Neural progenitor cell (in vitro differentiated cells): ENCODE data around the gene APOBEC3F. TPM values are rescaled to one million over a fixed set of nuclear protein-coding genes. Genes with fewer than 3 reads are reported as not detected.
A peak's percentile ranks its signal among the peaks of the same experiment; 100 is the strongest.
"Not testable (repeated sequence)": the region's sequence is repeated elsewhere in the genome, so short reads cannot be mapped to it uniquely, and the experiment has no call there.

Experiments
- DNase-seq: peaks from one replicate; pipeline ENCODE4 v3.0.0-alpha.2; 2016; ENCODE audit warnings: low spot score
- H2AFZ ChIP-seq: fragments of 200-600 bp; sonication (generic); replicated peaks from 2 replicates; pipeline ENCODE4 v1.6.1; 2016; ENCODE audit warnings: antibody characterized with exemption
- H3F3A ChIP-seq: fragments of 200-600 bp; sonication (generic); 2 replicates; pipeline ENCODE4 v1.6.1; 2016; ENCODE audit warnings: antibody characterized with exemption, low read depth
- H3K27ac ChIP-seq: fragments of 200-600 bp; sonication (generic); 2 replicates; pipeline ENCODE4 v1.5.1; 2016; ENCODE audit warnings: mild to moderate bottlenecking
- H3K27me3 ChIP-seq: fragments of 200-600 bp; sonication (generic); 2 replicates; pipeline ENCODE4 v1.6.1; 2016; ENCODE audit warnings: mild to moderate bottlenecking, moderate library complexity
- H3K36me3 ChIP-seq: fragments of 200-600 bp; sonication (generic); 2 replicates; pipeline ENCODE4 v1.5.1; 2016
- H3K4me1 ChIP-seq: fragments of 200-600 bp; sonication (generic); 2 replicates; pipeline ENCODE4 v1.6.1; 2016; ENCODE audit warnings: mixed run types
- H3K4me2 ChIP-seq: fragments of 200-600 bp; sonication (generic); 2 replicates; pipeline ENCODE4 v1.6.1; 2016
- H3K4me3 ChIP-seq: fragments of 200-600 bp; sonication (generic); 2 replicates; pipeline ENCODE4 v1.5.1; 2016
- H3K79me2 ChIP-seq: fragments of 200-600 bp; sonication (generic); 2 replicates; pipeline ENCODE4 v1.6.1; 2016; ENCODE audit warnings: low read depth
- H3K9ac ChIP-seq: fragments of 200-600 bp; sonication (generic); 2 replicates; pipeline ENCODE4 v1.6.1; 2016
- H3K9me3 ChIP-seq: fragments of 200-600 bp; sonication (generic); 2 replicates; pipeline ENCODE4 v1.5.1; 2016; ENCODE audit warnings: low read depth
- H4K20me1 ChIP-seq: fragments of 200-600 bp; sonication (generic); 2 replicates; pipeline ENCODE4 v1.6.1; 2016; ENCODE audit warnings: low read depth
- H3K27ac Mint-ChIP-seq: 3 replicates; pipeline ENCODE4 v1.8.0; 2021; ENCODE audit warnings: mixed read lengths
- H3K27me3 Mint-ChIP-seq: 2 replicates; pipeline ENCODE4 v1.8.0; 2022; ENCODE audit warnings: low read depth, mild to moderate bottlenecking, inconsistent platforms, moderate library complexity, mixed read lengths; ENCODE audit not compliant: insufficient read depth
- H3K36me3 Mint-ChIP-seq: 3 replicates; pipeline ENCODE4 v1.8.0; 2021; ENCODE audit warnings: mixed read lengths
- H3K4me1 Mint-ChIP-seq: 3 replicates; pipeline ENCODE4 v1.8.0; 2021; ENCODE audit warnings: mixed read lengths
- H3K4me3 Mint-ChIP-seq: 3 replicates; pipeline ENCODE4 v1.8.0; 2021; ENCODE audit warnings: mild to moderate bottlenecking, moderate library complexity, mixed read lengths
- H3K9me3 Mint-ChIP-seq: 3 replicates; pipeline ENCODE4 v1.8.0; 2020; ENCODE audit warnings: mixed read lengths
- CTCF ChIP-seq: fragments of 200-600 bp; sonication (generic); IDR thresholded peaks from 2 replicates; pipeline ENCODE4 v1.5.1; 2017; ENCODE audit warnings: antibody characterized with exemption, mild to moderate bottlenecking
- EZH2 ChIP-seq: fragments of 200-600 bp; sonication (generic); IDR thresholded peaks from 2 replicates; pipeline ENCODE4 v1.6.1; 2017; ENCODE audit warnings: antibody characterized with exemption, mild to moderate bottlenecking, moderate library complexity
- EZH2phosphoT487 ChIP-seq: fragments of 200-600 bp; sonication (generic); IDR thresholded peaks from 2 replicates; pipeline ENCODE4 v1.6.1; 2017; ENCODE audit warnings: antibody characterized with exemption
- total RNA-seq: library from RNA; depleted of rRNA; stranded (reverse); fragments of >200 nt; gene quantifications from 2 replicates; pipeline ENCODE4 v1.2.3, GENCODE V29; 2015; ENCODE audit warnings: low replicate concordance

Gene APOBEC3F
- total RNA-seq, 1 donor from 2014 or later: 0.45 TPM

GRCh38 chr22:39068033-39068785 is 27.5 kb downstream of the APOBEC3F start:
- Mint-ChIP-seq H3K4me1 (peaks cover 3% of the 10 kb centered on the region), H3K27ac (no peak overlapping the region), H3K4me3 (no peak overlapping the region), H3K36me3 (no peaks in the 10 kb centered on the region), H3K9me3 (no peaks in the 10 kb centered on the region), H3K27me3 (peaks cover 9% of the 10 kb centered on the region)
- no peaks in the 10 kb centered on the region for H3F3A ChIP-seq
- H3K36me3 ChIP-seq: no peaks in the 10 kb centered on the region
- no peak overlapping the region for H3K4me2 ChIP-seq
- no peaks in the 10 kb centered on the region for H3K79me2 ChIP-seq
- no peaks in the 10 kb centered on the region for H4K20me1 ChIP-seq
- no peak overlapping the region for H3K27ac ChIP-seq
- no peak for DNase-seq
- H3K4me1 ChIP-seq: no peaks in the 10 kb centered on the region
- no peak overlapping the region for H3K9ac ChIP-seq
- no peaks in the 10 kb centered on the region for H3K27me3 ChIP-seq
- TF ChIP-seq CTCF (peak; percentile 23), EZH2phosphoT487 (no peak)
- no peak overlapping the region for H2AFZ ChIP-seq
- H3K9me3 ChIP-seq: no peaks in the 10 kb centered on the region
- H3K4me3 ChIP-seq: no peak overlapping the region

GRCh38 chr22:39070186-39070585 is 29.5 kb downstream of the APOBEC3F start:
- Histone ChIP-seq H3K27me3 (no peaks in the 10 kb centered on the region), H3K9ac (no peak overlapping the region), H3K9me3 (no peaks in the 10 kb centered on the region), H2AFZ (no peak overlapping the region), H3K4me2 (no peak overlapping the region), H3K27ac (no peak overlapping the region), H3K36me3 (no peaks in the 10 kb centered on the region), H3F3A (no peaks in the 10 kb centered on the region), H4K20me1 (no peaks in the 10 kb centered on the region), H3K4me3 (no peak overlapping the region), H3K79me2 (no peaks in the 10 kb centered on the region), H3K4me1 (no peaks in the 10 kb centered on the region)
- Mint-ChIP-seq H3K27me3 (peaks cover 9% of the 10 kb centered on the region), H3K27ac (no peak overlapping the region), H3K4me3 (no peak overlapping the region), H3K9me3 (no peaks in the 10 kb centered on the region), H3K4me1 (peaks cover 3% of the 10 kb centered on the region), H3K36me3 (no peaks in the 10 kb centered on the region)
- TF ChIP-seq EZH2phosphoT487 (no peak), EZH2 (no peak), CTCF (no peak)
- DNase-seq: no peak

- H3K27ac Mint-ChIP-seq, H3F3A ChIP-seq, H3K4me2 ChIP-seq, H3K27ac ChIP-seq, H3K79me2 ChIP-seq, H3K4me1 ChIP-seq, DNase-seq, H2AFZ ChIP-seq, H3K4me3 ChIP-seq, H4K20me1 ChIP-seq, H3K36me3 Mint-ChIP-seq, H3K9me3 ChIP-seq, H3K9me3 Mint-ChIP-seq, H3K27me3 ChIP-seq, H3K9ac ChIP-seq, H3K4me3 Mint-ChIP-seq, H3K36me3 ChIP-seq: not testable (repeated sequence)
- peaks cover 17% of the 10 kb centered on the region for H3K4me1 Mint-ChIP-seq
- H3K27me3 Mint-ChIP-seq: peaks cover 11% of the 10 kb centered on the region
Observed at GRCh38 chr22:39072581-39072981, 31.9 kb downstream of the APOBEC3F start.

- Mint-ChIP-seq H3K36me3 (no peaks in the 10 kb centered on the region), H3K4me1 (peaks cover 19% of the 10 kb centered on the region), H3K27ac (no peak overlapping the region), H3K9me3 (no peaks in the 10 kb centered on the region), H3K27me3 (peaks cover 11% of the 10 kb centered on the region), H3K4me3 (no peak overlapping the region)
- no peak overlapping the region for H2AFZ ChIP-seq
- no peak overlapping the region for H3K27ac ChIP-seq
- H3F3A ChIP-seq: no peaks in the 10 kb centered on the region
- no peak overlapping the region for H3K4me3 ChIP-seq
- H3K79me2 ChIP-seq: no peaks in the 10 kb centered on the region
- no peaks in the 10 kb centered on the region for H3K36me3 ChIP-seq
- no peak for TF ChIP-seq CTCF
- TF ChIP-seq EZH2phosphoT487: no peak
- TF ChIP-seq EZH2: no peak
- H3K4me1 ChIP-seq: peaks cover 3% of the 10 kb centered on the region
- no peaks in the 10 kb centered on the region for H4K20me1 ChIP-seq
- no peak overlapping the region for H3K9ac ChIP-seq
- H3K27me3 ChIP-seq: no peaks in the 10 kb centered on the region
- no peak for DNase-seq
- no peak overlapping the region for H3K4me2 ChIP-seq
- no peaks in the 10 kb centered on the region for H3K9me3 ChIP-seq
Observed at GRCh38 chr22:39073981-39074380, 33.3 kb downstream of the APOBEC3F start.

- not testable (repeated sequence) for H3K9me3 ChIP-seq, H3K4me1 ChIP-seq, H3F3A ChIP-seq, H3K9ac ChIP-seq, H3K36me3 Mint-ChIP-seq, H3K79me2 ChIP-seq, DNase-seq, H3K27me3 ChIP-seq, H3K27me3 Mint-ChIP-seq, H4K20me1 ChIP-seq, H3K36me3 ChIP-seq, H3K9me3 Mint-ChIP-seq, H3K4me2 ChIP-seq, H3K27ac ChIP-seq, H2AFZ ChIP-seq, H3K4me3 ChIP-seq
- H3K4me3 Mint-ChIP-seq: peak overlapping the region; percentile 52
- H3K27ac Mint-ChIP-seq: peak overlapping the region; percentile 78
- H3K4me1 Mint-ChIP-seq: peaks cover 24% of the 10 kb centered on the region
Observed at GRCh38 chr22:39076155-39077025, 35.7 kb downstream of the APOBEC3F start.
